Neural crest cell (in vitro differentiated cells): ENCODE results near the gene PEF1. TPM values are rescaled to one million over a fixed set of nuclear protein-coding genes. Genes with fewer than 3 reads are reported as not detected.

Experiments used
- DNase-seq: peaks from one replicate; pipeline ENCODE4 v3.0.0; 2021; ENCODE audit warnings: low read depth, mixed read lengths, low spot score
- H3K27ac Mint-ChIP-seq: one replicate; pipeline ENCODE4 v1.8.0; 2021; ENCODE audit warnings: mild to moderate bottlenecking, mixed read lengths; ENCODE audit not compliant: unreplicated experiment
- H3K27me3 Mint-ChIP-seq: 2 replicates; pipeline ENCODE4 v1.8.0; 2021; ENCODE audit warnings: low read depth, mild to moderate bottlenecking, mixed read lengths
- H3K36me3 Mint-ChIP-seq: 2 replicates; pipeline ENCODE4 v1.8.0; 2021; ENCODE audit warnings: low read depth, mild to moderate bottlenecking, mixed read lengths
- H3K4me1 Mint-ChIP-seq: 2 replicates; pipeline ENCODE4 v1.8.0; 2021; ENCODE audit warnings: mixed read lengths
- H3K4me3 Mint-ChIP-seq: one replicate; pipeline ENCODE4 v1.8.0; 2021; ENCODE audit warnings: mild to moderate bottlenecking, mixed read lengths
- H3K9me3 Mint-ChIP-seq: 2 replicates; pipeline ENCODE4 v1.8.0; 2021; ENCODE audit warnings: mixed read lengths
- CTCF ChIP-seq: fragments of 200-600 bp; sonication (generic); conservative IDR thresholded peaks from 2 replicates; pipeline ENCODE4 v1.5.0; 2021; ENCODE audit warnings: antibody characterized with exemption, mild to moderate bottlenecking
- total RNA-seq: library from RNA; stranded (reverse); gene quantifications from 2 replicates; pipeline ENCODE4 v1.2.1, GENCODE V29; 2021

PEF1 gene
- total RNA-seq, 1 donor from 2014 or later, result 52.4 TPM

- H3K36me3 Mint-ChIP-seq, result no peaks in the 10 kb centered on the region
- H3K4me3 Mint-ChIP-seq, result no peak overlapping the region
- H3K27me3 Mint-ChIP-seq, result peaks cover 26% of the 10 kb centered on the region
- DNase-seq, result no peak
- H3K9me3 Mint-ChIP-seq, result no peaks in the 10 kb centered on the region
- peak overlapping the region; percentile 19 for H3K27ac Mint-ChIP-seq
- no peaks in the 10 kb centered on the region for H3K4me1 Mint-ChIP-seq
- no peak for TF ChIP-seq CTCF
Observed at GRCh38 chr1:31584869-31585735, 59.6 kb downstream of the PEF1 start.

GRCh38 chr1:31583995-31584868, 60.4 kb downstream of the PEF1 start:
- no peak for TF ChIP-seq CTCF
- H3K27ac Mint-ChIP-seq, result no peak overlapping the region

GRCh38 chr1:31583082-31583994, 61.3 kb downstream of the PEF1 start:
- Mint-ChIP-seq H3K27ac (peak overlapping the region; percentile 71), H3K27me3 (peaks cover 14% of the 10 kb centered on the region), H3K4me1 (no peaks in the 10 kb centered on the region), H3K36me3 (no peaks in the 10 kb centered on the region), H3K4me3 (no peak overlapping the region), H3K9me3 (no peaks in the 10 kb centered on the region)
- DNase-seq, result no peak
- no peak for TF ChIP-seq CTCF

More at GRCh38 chr1:31583995-31584868, 60.4 kb downstream of the PEF1 start:
- H3K9me3 Mint-ChIP-seq, result no peaks in the 10 kb centered on the region
- no peak overlapping the region for H3K4me3 Mint-ChIP-seq
- H3K4me1 Mint-ChIP-seq, result no peaks in the 10 kb centered on the region
- H3K27me3 Mint-ChIP-seq, result peaks cover 19% of the 10 kb centered on the region
- H3K36me3 Mint-ChIP-seq, result no peaks in the 10 kb centered on the region
- no peak for DNase-seq

GRCh38 chr1:31581821-31582810, 62.6 kb downstream of the PEF1 start:
- peak overlapping the region; percentile 59 for H3K27ac Mint-ChIP-seq
- peaks cover 6% of the 10 kb centered on the region for H3K27me3 Mint-ChIP-seq
- no peaks in the 10 kb centered on the region for H3K36me3 Mint-ChIP-seq
- no peaks in the 10 kb centered on the region for H3K9me3 Mint-ChIP-seq
- H3K4me1 Mint-ChIP-seq, result no peaks in the 10 kb centered on the region
- H3K4me3 Mint-ChIP-seq, result no peak overlapping the region
- TF ChIP-seq CTCF, result no peak
- DNase-seq, result no peak
